BJ (cell line): ENCODE measurements around the gene DYTN. TPM values are rescaled to one million over a fixed set of nuclear protein-coding genes. Genes with fewer than 3 reads are reported as not detected.

Experiments used
- CTCF ChIA-PET: fragments of 350-600 bp; formaldehyde crosslinking; extraction: SDS; loops from one replicate; lab custom pipeline; 2021; ENCODE audit warnings: antibody characterized with exemption, inconsistent platforms; lab: Yijun Ruan, JAX
- POLR2A ChIA-PET: fragments of 300-600 bp; sonication (Branson Sonifier 250); formaldehyde crosslinking; extraction: SDS; loops from one replicate; lab custom pipeline; 2021; ENCODE audit warnings: antibody characterized with exemption; lab: Charles Lee
- DNase-seq: peaks from one replicate; pipeline ENCODE4 v3.0.0-alpha.2; 2011; ENCODE audit warnings: low read depth
- H3K27me3 ChIP-seq: 2 replicates; pipeline ENCODE4 v1.6.0; 2011; ENCODE audit warnings: low read length; ENCODE audit not compliant: control insufficient read depth, insufficient read depth
- H3K36me3 ChIP-seq: 2 replicates; pipeline ENCODE4 v1.5.1; 2011; ENCODE audit warnings: low read length; ENCODE audit not compliant: control insufficient read depth, insufficient read depth
- H3K4me3 ChIP-seq: 2 replicates; pipeline ENCODE4 v1.5.1; 2011; ENCODE audit warnings: low read depth, mild to moderate bottlenecking, control low read depth, low read length
- CTCF ChIP-seq: IDR thresholded peaks from 2 replicates; pipeline ENCODE4 v1.5.1; 2011; ENCODE audit warnings: low read depth, mild to moderate bottlenecking, control low read depth, inconsistent platforms, low read length, moderate library complexity; ENCODE audit not compliant: insufficient read depth
- polyA plus RNA-seq: library from polyadenylated mRNA; depleted of rRNA; stranded (reverse); fragments of >200 nt; gene quantifications from 2 replicates; pipeline ENCODE4 v1.2.3, GENCODE V29; 2011

Gene DYTN
- polyA plus RNA-seq, 1 experiment = not detected

GRCh38 chr2:206631340-206631739, 86.9 kb downstream of the DYTN start:
- CTCF ChIA-PET = no interaction called here
- TF ChIP-seq CTCF = no peak
- no peak for DNase-seq
- POLR2A ChIA-PET = no interaction called here
- Histone ChIP-seq H3K27me3 (no peaks in the 10 kb centered on the region), H3K36me3 (no peaks in the 10 kb centered on the region), H3K4me3 (no peak overlapping the region)

GRCh38 chr2:206627632-206628031, 90.6 kb downstream of the DYTN start:
- DNase-seq = no peak
- ChIA-PET CTCF (no interaction called here), POLR2A (no interaction called here)
- no peaks in the 10 kb centered on the region for H3K27me3 ChIP-seq
- TF ChIP-seq CTCF = no peak
- H3K36me3 ChIP-seq = no peaks in the 10 kb centered on the region
- no peak overlapping the region for H3K4me3 ChIP-seq

DNA sequence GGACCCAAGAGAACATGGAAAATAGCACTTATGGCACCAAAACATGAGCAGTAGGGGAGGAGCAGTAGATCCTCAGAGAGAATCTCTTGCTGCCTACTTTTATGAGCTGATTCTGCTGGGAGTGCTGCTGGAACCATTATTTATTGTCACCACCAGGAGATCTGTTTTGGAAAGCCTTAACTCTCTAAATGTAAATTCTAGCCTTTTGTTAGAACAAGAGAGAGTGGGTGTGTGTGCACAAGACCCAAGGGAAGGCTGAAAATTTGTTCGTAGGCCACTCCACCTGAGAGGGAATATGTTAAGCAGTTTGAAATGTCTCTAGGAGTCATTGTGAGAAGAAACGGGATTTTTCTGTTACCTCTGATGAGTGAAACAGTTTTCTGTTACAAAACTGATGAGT, 92.1 kb downstream of the DYTN start:
- ChIA-PET POLR2A (no interaction called here), CTCF (interaction anchor here (0.6 kb wide), 1 partner anchor 326 kb away, joined by 4 read pairs; no protein-coding TSS in a partner anchor)

DNA sequence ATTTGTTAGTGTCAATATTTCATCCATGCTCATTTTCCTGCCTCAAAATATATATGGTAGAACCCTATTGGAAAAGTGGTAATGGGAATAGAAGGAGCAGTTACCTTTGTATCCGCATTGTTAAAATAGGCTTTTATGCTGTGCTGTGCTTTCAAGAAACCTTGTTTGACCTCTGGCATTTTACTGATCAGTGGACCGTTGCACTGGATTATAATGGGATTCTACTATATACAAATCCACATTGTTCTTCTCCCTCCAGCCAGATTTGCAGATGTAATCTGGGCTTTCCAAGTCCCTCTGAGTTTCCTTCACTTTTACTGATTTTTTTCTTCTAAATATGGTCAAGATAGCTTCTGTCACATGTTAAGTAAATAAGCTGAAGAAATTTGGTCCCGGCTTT, 99.2 kb downstream of the DYTN start:
- Histone ChIP-seq H3K4me3 (no peak overlapping the region), H3K27me3 (no peaks in the 10 kb centered on the region), H3K36me3 (no peaks in the 10 kb centered on the region)
- DNase-seq = no peak
- ChIA-PET POLR2A (no interaction called here), CTCF (no interaction called here)
- no peak for TF ChIP-seq CTCF

More for the DNA sequence above, 92.1 kb downstream of the DYTN start:
- Histone ChIP-seq H3K27me3 (no peaks in the 10 kb centered on the region), H3K4me3 (no peak overlapping the region), H3K36me3 (no peaks in the 10 kb centered on the region)
- TF ChIP-seq CTCF = no peak
- no peak for DNase-seq

DNA sequence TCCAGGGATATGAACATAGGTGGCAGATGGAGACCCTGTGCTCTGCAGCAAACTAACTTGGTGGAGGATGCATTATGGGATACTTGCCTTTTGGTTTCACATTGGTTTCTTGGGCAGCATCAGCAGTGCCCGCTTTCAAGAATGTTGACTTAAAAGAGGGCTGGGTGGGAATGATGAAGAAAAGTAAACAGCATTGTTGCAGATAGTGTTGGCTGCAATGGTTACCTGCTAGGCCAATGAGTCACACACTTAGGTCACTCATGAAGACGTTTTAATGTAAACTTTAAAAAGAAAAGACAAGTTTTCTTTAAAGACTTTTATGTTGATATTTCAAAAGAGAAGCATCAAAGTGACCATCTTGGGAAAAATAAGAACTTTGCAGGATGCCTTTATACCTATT, 102.0 kb downstream of the DYTN start:
- no peaks in the 10 kb centered on the region for H3K27me3 ChIP-seq
- TF ChIP-seq CTCF = no peak
- POLR2A ChIA-PET = no interaction called here
- H3K36me3 ChIP-seq = no peaks in the 10 kb centered on the region
- no peak for DNase-seq
- CTCF ChIA-PET = no interaction called here
- no peak overlapping the region for H3K4me3 ChIP-seq
